ENCODE measurements around the gene SCN9A.

GRCh38 chr2:166364476-166365161, 11.1 kb downstream of the SCN9A start:
- TF ChIP-seq POLR2A (IDR thresholded peaks at IDR 0.05), result no peak
- no peak for TF ChIP-seq CTCF (IDR thresholded peaks at IDR 0.05)
- no peak for TF ChIP-seq POLR2AphosphoS5 (IDR thresholded peaks at IDR 0.05)
